ENCODE data around the gene IPO4.

DNA sequence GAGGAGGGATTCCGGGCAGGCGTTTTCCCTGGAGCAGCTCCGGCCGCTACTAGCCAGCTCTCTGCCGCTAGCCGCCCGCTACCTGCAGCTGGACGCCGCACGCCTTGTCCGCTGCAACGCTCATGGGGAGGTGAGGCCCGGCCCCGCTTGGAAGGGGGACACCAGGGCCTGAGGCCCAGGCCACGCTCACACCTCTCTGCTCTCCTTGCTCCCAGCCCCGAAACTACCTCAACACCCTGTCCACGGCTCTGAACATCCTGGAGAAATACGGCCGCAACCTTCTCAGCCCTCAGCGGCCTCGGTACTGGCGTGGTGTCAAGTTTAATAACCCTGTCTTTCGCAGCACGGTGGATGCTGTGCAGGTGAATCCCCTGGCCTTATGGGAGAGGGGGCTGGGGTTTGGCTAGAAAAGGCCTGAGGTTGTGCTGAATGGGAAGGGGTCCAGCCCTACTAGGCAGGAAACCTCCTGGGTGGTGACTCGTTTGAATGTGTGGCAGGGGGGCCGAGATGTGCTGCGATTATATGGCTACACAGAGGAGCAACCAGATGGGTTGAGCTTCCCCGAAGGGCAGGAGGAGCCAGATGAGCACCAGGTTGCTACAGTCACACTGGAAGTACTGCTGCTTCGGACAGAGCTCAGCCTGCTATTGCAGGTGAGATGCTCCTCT lies 40.7 kb downstream of the IPO4 start:
- TF ChIP-seq, protein P1, sequence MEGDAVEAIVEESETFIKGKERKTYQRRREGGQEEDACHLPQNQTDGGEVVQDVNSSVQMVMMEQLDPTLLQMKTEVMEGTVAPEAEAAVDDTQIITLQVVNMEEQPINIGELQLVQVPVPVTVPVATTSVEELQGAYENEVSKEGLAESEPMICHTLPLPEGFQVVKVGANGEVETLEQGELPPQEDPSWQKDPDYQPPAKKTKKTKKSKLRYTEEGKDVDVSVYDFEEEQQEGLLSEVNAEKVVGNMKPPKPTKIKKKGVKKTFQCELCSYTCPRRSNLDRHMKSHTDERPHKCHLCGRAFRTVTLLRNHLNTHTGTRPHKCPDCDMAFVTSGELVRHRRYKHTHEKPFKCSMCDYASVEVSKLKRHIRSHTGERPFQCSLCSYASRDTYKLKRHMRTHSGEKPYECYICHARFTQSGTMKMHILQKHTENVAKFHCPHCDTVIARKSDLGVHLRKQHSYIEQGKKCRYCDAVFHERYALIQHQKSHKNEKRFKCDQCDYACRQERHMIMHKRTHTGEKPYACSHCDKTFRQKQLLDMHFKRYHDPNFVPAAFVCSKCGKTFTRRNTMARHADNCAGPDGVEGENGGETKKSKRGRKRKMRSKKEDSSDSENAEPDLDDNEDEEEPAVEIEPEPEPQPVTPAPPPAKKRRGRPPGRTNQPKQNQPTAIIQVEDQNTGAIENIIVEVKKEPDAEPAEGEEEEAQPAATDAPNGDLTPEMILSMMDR (IDR thresholded peaks at IDR 0.05) = no peak
- no peak for TF ChIP-seq POLR2A (IDR thresholded peaks at IDR 0.05)
